Measurements from ENCODE around the gene CRYGD.
"Not testable (repeated sequence)": the region's sequence is repeated elsewhere in the genome, so short reads cannot be mapped to it uniquely, and the experiment has no call there.

The CRYGD gene

GRCh38 chr2:208124013-208124715 lies at the start of gene CRYGD:
TSS of gene CRYGD (minus strand) at chr2:208124524. CDS start at chr2:208124473, 51 bp downstream.
- not testable (repeated sequence) for H3K4me1 Mint-ChIP-seq; H3K27ac Mint-ChIP-seq; H3K36me3 Mint-ChIP-seq (ENCODE audit: low read depth); H3K9me3 Mint-ChIP-seq
- Mint-ChIP-seq H3K4me3 (peak within 1 kb of the TSS; percentile 53), H3K27me3 (peaks cover 38% of the 10 kb centered on the region)
- ATAC-seq (peak; percentile 75), DNase-seq (peak; percentile 14)

GRCh38 chr2:208172125-208172524 lies 47.8 kb upstream of the CRYGD start:
- DNase-seq (no peak), ATAC-seq (no peak)
- H3K9me3 Mint-ChIP-seq: no peaks in the 10 kb centered on the region
- peaks cover 10% of the 10 kb centered on the region for H3K27me3 Mint-ChIP-seq
- no peaks in the 10 kb centered on the region for H3K36me3 Mint-ChIP-seq (ENCODE audit: low read depth)
- no peak overlapping the region for H3K4me3 Mint-ChIP-seq
- H3K4me1 Mint-ChIP-seq: peaks cover 1% of the 10 kb centered on the region
- no peak overlapping the region for H3K27ac Mint-ChIP-seq

- Mint-ChIP-seq H3K4me3 (no peak overlapping the region), H3K36me3 (ENCODE audit: low read depth) (no peaks in the 10 kb centered on the region), H3K27ac (no peak overlapping the region), H3K9me3 (no peaks in the 10 kb centered on the region), H3K27me3 (peaks cover 3% of the 10 kb centered on the region), H3K4me1 (no peaks in the 10 kb centered on the region)
- ATAC-seq (no peak), DNase-seq (no peak)
Observed at GRCh38 chr2:208164951-208165755, 40.8 kb upstream of the CRYGD start.

- Mint-ChIP-seq H3K27me3 (peaks cover 3% of the 10 kb centered on the region), H3K9me3 (no peaks in the 10 kb centered on the region), H3K27ac (no peak within 1 kb of the TSS), H3K4me1 (no peaks in the 10 kb centered on the region), H3K36me3 (ENCODE audit: low read depth) (no peaks in the 10 kb centered on the region), H3K4me3 (no peak within 1 kb of the TSS)
- DNase-seq (no peak), ATAC-seq (no peak)
Observed at GRCh38 chr2:208163489-208163888, 39.2 kb upstream of the CRYGD start, which contains the start of gene CRYGA. TSS of gene CRYGA (minus strand) at chr2:208163589. CDS start at chr2:208163556, 33 bp downstream.

GRCh38 chr2:208156439-208156838 lies 32.1 kb upstream of the CRYGD start:
- DNase-seq (no peak), ATAC-seq (no peak)
- no peak overlapping the region for H3K27ac Mint-ChIP-seq
- no peaks in the 10 kb centered on the region for H3K36me3 Mint-ChIP-seq (ENCODE audit: low read depth)
- H3K9me3 Mint-ChIP-seq: no peaks in the 10 kb centered on the region
- no peaks in the 10 kb centered on the region for H3K4me1 Mint-ChIP-seq
- no peaks in the 10 kb centered on the region for H3K27me3 Mint-ChIP-seq
- H3K4me3 Mint-ChIP-seq: no peak overlapping the region

GRCh38 chr2:208153156-208153555 lies 28.8 kb upstream of the CRYGD start:
- H3K27ac Mint-ChIP-seq: no peak overlapping the region
- DNase-seq (no peak), ATAC-seq (no peak)

GRCh38 chr2:208150956-208151355 lies 26.6 kb upstream of the CRYGD start:
- peaks cover 5% of the 10 kb centered on the region for H3K9me3 Mint-ChIP-seq
- H3K4me1 Mint-ChIP-seq: no peaks in the 10 kb centered on the region
- no peak for DNase-seq
- no peak overlapping the region for H3K27ac Mint-ChIP-seq
- no peaks in the 10 kb centered on the region for H3K27me3 Mint-ChIP-seq
- no peak for ATAC-seq
- no peaks in the 10 kb centered on the region for H3K36me3 Mint-ChIP-seq (ENCODE audit: low read depth)
- no peak overlapping the region for H3K4me3 Mint-ChIP-seq

More at GRCh38 chr2:208153156-208153555, 28.8 kb upstream of the CRYGD start:
- no peaks in the 10 kb centered on the region for H3K4me1 Mint-ChIP-seq
- no peaks in the 10 kb centered on the region for H3K36me3 Mint-ChIP-seq (ENCODE audit: low read depth)
- H3K4me3 Mint-ChIP-seq: no peak overlapping the region
- no peaks in the 10 kb centered on the region for H3K27me3 Mint-ChIP-seq
- peaks cover 5% of the 10 kb centered on the region for H3K9me3 Mint-ChIP-seq

GRCh38 chr2:208150094-208150493 lies 25.8 kb upstream of the CRYGD start:
- Mint-ChIP-seq H3K4me1 (no peaks in the 10 kb centered on the region), H3K27ac (no peak overlapping the region), H3K9me3 (peaks cover 5% of the 10 kb centered on the region), H3K4me3 (no peak overlapping the region), H3K27me3 (no peaks in the 10 kb centered on the region), H3K36me3 (ENCODE audit: low read depth) (no peaks in the 10 kb centered on the region)
- ATAC-seq (no peak), DNase-seq (no peak)

- no peak for DNase-seq
Observed at GRCh38 chr2:208148803-208149202, 24.5 kb upstream of the CRYGD start.

GRCh38 chr2:208147759-208148158 lies 23.4 kb upstream of the CRYGD start:
- no peaks in the 10 kb centered on the region for H3K27me3 Mint-ChIP-seq
- H3K4me1 Mint-ChIP-seq: no peaks in the 10 kb centered on the region
- H3K9me3 Mint-ChIP-seq: peaks cover 5% of the 10 kb centered on the region
- DNase-seq (no peak), ATAC-seq (no peak)
- no peak overlapping the region for H3K4me3 Mint-ChIP-seq
- H3K36me3 Mint-ChIP-seq (ENCODE audit: low read depth): no peaks in the 10 kb centered on the region
- H3K27ac Mint-ChIP-seq: no peak overlapping the region

More at GRCh38 chr2:208148803-208149202, 24.5 kb upstream of the CRYGD start:
- Mint-ChIP-seq H3K27me3 (no peaks in the 10 kb centered on the region), H3K9me3 (peaks cover 5% of the 10 kb centered on the region), H3K4me3 (no peak overlapping the region), H3K4me1 (no peaks in the 10 kb centered on the region), H3K27ac (no peak overlapping the region), H3K36me3 (ENCODE audit: low read depth) (no peaks in the 10 kb centered on the region)
- ATAC-seq: no peak

- DNase-seq (no peak), ATAC-seq (no peak)
- Mint-ChIP-seq H3K9me3 (peaks cover 5% of the 10 kb centered on the region), H3K4me1 (no peaks in the 10 kb centered on the region), H3K4me3 (no peak overlapping the region), H3K36me3 (ENCODE audit: low read depth) (no peaks in the 10 kb centered on the region), H3K27me3 (no peaks in the 10 kb centered on the region), H3K27ac (no peak overlapping the region)
Observed at GRCh38 chr2:208147008-208147407, 22.7 kb upstream of the CRYGD start.

- no peak within 1 kb of the TSS for H3K4me3 Mint-ChIP-seq
- no peaks in the 10 kb centered on the region for H3K36me3 Mint-ChIP-seq (ENCODE audit: low read depth)
- ATAC-seq (no peak), DNase-seq (no peak)
- peaks cover 5% of the 10 kb centered on the region for H3K9me3 Mint-ChIP-seq
- no peaks in the 10 kb centered on the region for H3K27me3 Mint-ChIP-seq
- no peaks in the 10 kb centered on the region for H3K4me1 Mint-ChIP-seq
- H3K27ac Mint-ChIP-seq: no peak within 1 kb of the TSS
Observed at GRCh38 chr2:208146006-208146405, 21.7 kb upstream of the CRYGD start, which contains the start of gene CRYGB. TSS of gene CRYGB (minus strand) at chr2:208146158. CDS start at chr2:208146120, 38 bp downstream.

GRCh38 chr2:208142925-208143799 lies 18.8 kb upstream of the CRYGD start:
- no peaks in the 10 kb centered on the region for H3K27me3 Mint-ChIP-seq
- no peak overlapping the region for H3K4me3 Mint-ChIP-seq
- DNase-seq: no peak
- H3K9me3 Mint-ChIP-seq: no peaks in the 10 kb centered on the region
- no peaks in the 10 kb centered on the region for H3K36me3 Mint-ChIP-seq (ENCODE audit: low read depth)
- no peak for ATAC-seq
- no peaks in the 10 kb centered on the region for H3K4me1 Mint-ChIP-seq
- H3K27ac Mint-ChIP-seq: no peak overlapping the region

GRCh38 chr2:208142240-208142924 lies 18.1 kb upstream of the CRYGD start:
- H3K9me3 Mint-ChIP-seq: peaks cover 4% of the 10 kb centered on the region
- no peak overlapping the region for H3K4me3 Mint-ChIP-seq
- H3K27me3 Mint-ChIP-seq: no peaks in the 10 kb centered on the region
- no peaks in the 10 kb centered on the region for H3K4me1 Mint-ChIP-seq
- no peak overlapping the region for H3K27ac Mint-ChIP-seq
- no peaks in the 10 kb centered on the region for H3K36me3 Mint-ChIP-seq (ENCODE audit: low read depth)
- ATAC-seq (no peak), DNase-seq (no peak)

Data from activated naive CD8-positive, alpha-beta T cell treated with anti-CD3 and anti-CD28 coated beads, Interleukin-2, amount 50 U/mL, for 24 hours (primary cell).